ENCODE results near the gene TRA2B.

Gene TRA2B

DNA sequence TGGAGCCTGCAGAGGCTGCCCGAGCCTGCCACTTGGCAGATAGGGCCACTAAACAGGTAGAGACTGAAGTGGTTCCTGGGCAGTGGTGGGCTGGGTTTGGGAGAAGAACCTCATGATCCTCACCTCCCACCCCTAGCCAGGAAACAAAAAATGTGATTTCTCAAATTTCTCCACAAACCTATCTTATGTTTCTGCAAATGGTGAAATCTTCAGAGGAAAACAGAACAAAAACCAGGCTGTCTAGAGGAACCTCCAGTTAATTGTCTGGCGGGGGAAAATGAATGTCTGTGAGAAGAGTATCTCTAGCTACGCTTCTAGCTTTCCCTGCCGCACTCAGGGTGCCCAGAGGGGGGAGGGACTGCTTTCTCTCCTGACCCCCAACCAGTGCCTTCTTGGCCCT lies 55.9 kb downstream of the TRA2B start:
- Mint-ChIP-seq H3K27ac (no peak overlapping the region), H3K4me3 (no peak overlapping the region), H3K4me1 (no peaks in the 10 kb centered on the region), H3K36me3 (no peaks in the 10 kb centered on the region), H3K9me3 (no peaks in the 10 kb centered on the region), H3K27me3 (no peaks in the 10 kb centered on the region)

DNA sequence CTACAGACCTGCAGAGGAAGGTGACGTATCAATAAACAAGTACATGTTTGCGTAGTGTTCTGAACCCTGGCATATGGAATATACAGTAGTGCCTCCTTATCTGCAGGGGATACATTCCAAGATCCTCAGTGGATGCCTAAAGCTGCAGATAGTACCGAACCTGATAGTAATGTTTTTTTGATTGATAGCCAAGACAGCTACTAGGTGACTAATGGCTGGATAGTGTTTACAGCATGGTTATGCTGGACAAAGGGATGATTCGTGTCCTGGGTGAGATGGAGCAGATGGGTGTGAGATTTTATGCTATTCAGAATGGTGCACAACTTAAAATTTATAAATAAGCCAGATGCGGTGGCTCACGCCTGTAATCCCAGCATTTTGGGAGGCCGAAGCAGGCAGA lies 57.2 kb downstream of the TRA2B start:
- Mint-ChIP-seq H3K9me3 (no peaks in the 10 kb centered on the region), H3K4me1 (no peaks in the 10 kb centered on the region), H3K27ac (no peak overlapping the region), H3K4me3 (no peak overlapping the region), H3K36me3 (no peaks in the 10 kb centered on the region), H3K27me3 (no peaks in the 10 kb centered on the region)

DNA sequence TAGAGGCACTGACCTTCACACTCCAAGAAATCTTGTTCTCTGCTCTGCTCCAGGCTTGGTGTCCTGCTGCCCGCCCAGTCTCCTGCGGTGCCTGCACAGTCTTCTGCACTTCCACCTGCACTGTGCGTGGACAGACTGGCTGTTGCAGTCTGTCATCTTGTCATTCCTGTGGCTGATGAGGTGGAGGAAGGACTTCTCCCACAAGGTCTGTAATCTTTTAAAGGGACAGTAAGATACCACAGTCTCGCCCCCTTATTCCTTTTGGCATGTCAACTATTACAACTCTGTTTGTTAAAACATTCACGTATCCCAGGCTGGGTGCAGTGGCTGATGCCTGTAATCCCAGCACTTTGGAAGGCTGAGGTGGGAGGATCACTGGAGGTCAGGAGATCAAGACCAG lies 58.9 kb downstream of the TRA2B start:
- no peaks in the 10 kb centered on the region for H3K4me1 Mint-ChIP-seq
- H3K4me3 Mint-ChIP-seq = no peak overlapping the region
- no peak overlapping the region for H3K27ac Mint-ChIP-seq
- no peaks in the 10 kb centered on the region for H3K9me3 Mint-ChIP-seq
- no peaks in the 10 kb centered on the region for H3K27me3 Mint-ChIP-seq
- H3K36me3 Mint-ChIP-seq = no peaks in the 10 kb centered on the region

DNA sequence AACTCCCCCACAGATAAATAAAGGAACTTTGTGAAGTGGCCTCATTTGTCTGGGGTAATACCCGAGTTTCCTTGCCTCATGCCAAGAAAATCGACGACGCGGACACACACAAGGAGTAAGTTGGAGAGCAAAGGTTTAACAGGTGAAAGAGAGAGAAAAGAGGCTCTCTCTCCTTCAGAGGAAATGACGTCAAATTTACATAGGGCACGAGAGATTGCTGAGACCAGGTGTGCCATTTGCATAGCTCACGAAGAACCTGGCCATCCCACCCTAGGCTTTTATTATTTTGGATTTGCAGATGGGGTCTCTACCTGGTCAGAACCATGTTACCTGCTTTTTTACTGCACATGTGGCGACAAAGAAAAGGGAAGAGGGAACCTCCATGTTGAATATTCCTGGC lies 63.7 kb downstream of the TRA2B start:
- H3K4me1 Mint-ChIP-seq = no peaks in the 10 kb centered on the region
- no peak overlapping the region for H3K4me3 Mint-ChIP-seq
- peaks cover 5% of the 10 kb centered on the region for H3K27me3 Mint-ChIP-seq
- H3K36me3 Mint-ChIP-seq = no peaks in the 10 kb centered on the region
- no peaks in the 10 kb centered on the region for H3K9me3 Mint-ChIP-seq
- H3K27ac Mint-ChIP-seq = no peak overlapping the region

DNA sequence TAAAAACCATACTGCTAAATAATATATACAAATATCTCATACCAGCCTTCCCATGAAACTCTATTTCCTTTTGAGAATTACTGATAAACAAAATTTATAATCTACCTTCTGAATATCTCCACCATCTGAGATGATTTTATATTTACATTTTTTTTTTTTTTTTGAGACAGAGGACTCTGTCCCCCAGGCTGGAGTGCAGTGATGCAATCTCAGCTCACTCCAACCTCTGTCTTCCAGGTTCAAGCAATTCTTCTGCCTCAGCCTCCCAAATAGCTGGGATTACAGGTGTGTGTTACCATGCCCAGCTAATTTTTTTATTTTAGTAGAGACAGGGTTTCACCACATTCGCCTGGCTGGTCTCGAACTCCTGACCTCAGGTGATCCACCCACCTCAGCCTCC lies 70.2 kb downstream of the TRA2B start:
- Mint-ChIP-seq H3K27ac (no peak overlapping the region), H3K9me3 (no peaks in the 10 kb centered on the region), H3K27me3 (peaks cover 11% of the 10 kb centered on the region), H3K4me3 (no peak overlapping the region), H3K36me3 (no peaks in the 10 kb centered on the region), H3K4me1 (no peaks in the 10 kb centered on the region)

DNA sequence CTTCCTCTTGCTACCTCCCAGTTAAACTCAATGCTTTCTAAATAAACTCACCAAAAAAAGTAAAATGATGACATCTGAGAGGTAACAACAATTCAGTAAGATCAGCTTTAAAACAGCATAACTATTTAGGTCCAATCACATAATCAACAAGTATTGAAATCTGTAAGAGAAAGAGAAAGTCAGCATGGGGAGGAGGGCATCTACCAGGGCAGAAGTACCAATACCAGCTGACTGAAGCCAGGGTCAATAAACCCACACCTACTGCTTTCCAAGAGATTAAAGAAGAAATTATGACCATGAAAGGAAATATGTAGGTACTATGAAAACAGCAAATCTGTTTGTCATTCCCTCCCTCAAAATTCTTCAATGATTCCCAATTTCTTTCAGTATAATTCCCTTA lies 70.8 kb downstream of the TRA2B start:
- Mint-ChIP-seq H3K27me3 (peaks cover 12% of the 10 kb centered on the region), H3K27ac (no peak overlapping the region), H3K4me3 (no peak overlapping the region), H3K9me3 (no peaks in the 10 kb centered on the region), H3K4me1 (no peaks in the 10 kb centered on the region), H3K36me3 (no peaks in the 10 kb centered on the region)

DNA sequence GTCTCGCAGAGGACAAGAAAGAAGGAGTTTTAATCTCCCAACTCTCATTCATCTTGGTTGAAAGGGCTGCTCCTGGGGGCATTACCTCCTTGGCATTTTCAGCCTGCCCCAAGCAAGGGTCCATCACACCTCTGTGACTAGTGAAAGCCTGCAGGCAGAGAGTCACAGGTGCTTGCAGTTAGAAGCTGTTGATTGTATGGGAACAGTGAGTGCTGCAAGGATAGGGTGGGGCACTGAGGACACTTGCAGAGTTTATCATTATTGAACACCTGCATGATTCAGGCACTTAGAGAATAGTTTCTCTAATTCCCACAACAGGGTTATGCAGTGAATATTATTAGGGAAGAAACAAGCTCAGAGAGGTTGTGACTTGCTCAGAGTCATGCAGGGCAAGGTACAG lies 71.3 kb downstream of the TRA2B start:
- Mint-ChIP-seq H3K4me3 (no peak overlapping the region), H3K27me3 (peaks cover 12% of the 10 kb centered on the region), H3K4me1 (no peaks in the 10 kb centered on the region), H3K36me3 (no peaks in the 10 kb centered on the region), H3K27ac (no peak overlapping the region), H3K9me3 (no peaks in the 10 kb centered on the region)
